SK-N-SH (cell line): ENCODE measurements around the gene RASA1.

Experiments
- EP300 ChIP-seq, 2 experiments: IDR thresholded peaks; 2 replicates each; pipeline versions ENCODE4 v1.4.0 to v1.6.1; 2012; ENCODE audit warnings: borderline replicate concordance in 1 of 2, low read depth in 1 of 2, low read length in 1 of 2
- GABPA ChIP-seq: IDR thresholded peaks from 2 replicates; pipeline ENCODE4 v1.4.0; 2012; ENCODE audit warnings: low read depth, mild to moderate bottlenecking
- POLR2AphosphoS5 ChIP-seq: IDR thresholded peaks from 2 replicates; pipeline ENCODE4 v1.6.1; 2012; ENCODE audit warnings: low read depth, low read length
- TAF1 ChIP-seq: IDR thresholded peaks from 2 replicates; pipeline ENCODE4 v1.6.1; 2012; ENCODE audit warnings: low read depth, mild to moderate bottlenecking, low read length, moderate library complexity, borderline replicate concordance
- TF ChIP-seq, protein P1 (sequence below): IDR thresholded peaks from 2 replicates; pipeline ENCODE4 v1.6.1; 2012; ENCODE audit warnings: mild to moderate bottlenecking, low read depth, low read length, moderate library complexity
- TF ChIP-seq, protein P2 (sequence below): fragments of 200-600 bp; sonication (generic); IDR thresholded peaks from 2 replicates; pipeline ENCODE4 v1.6.1; 2017; ENCODE audit warnings: antibody characterized with exemption, mild to moderate bottlenecking, moderate library complexity

DNA sequence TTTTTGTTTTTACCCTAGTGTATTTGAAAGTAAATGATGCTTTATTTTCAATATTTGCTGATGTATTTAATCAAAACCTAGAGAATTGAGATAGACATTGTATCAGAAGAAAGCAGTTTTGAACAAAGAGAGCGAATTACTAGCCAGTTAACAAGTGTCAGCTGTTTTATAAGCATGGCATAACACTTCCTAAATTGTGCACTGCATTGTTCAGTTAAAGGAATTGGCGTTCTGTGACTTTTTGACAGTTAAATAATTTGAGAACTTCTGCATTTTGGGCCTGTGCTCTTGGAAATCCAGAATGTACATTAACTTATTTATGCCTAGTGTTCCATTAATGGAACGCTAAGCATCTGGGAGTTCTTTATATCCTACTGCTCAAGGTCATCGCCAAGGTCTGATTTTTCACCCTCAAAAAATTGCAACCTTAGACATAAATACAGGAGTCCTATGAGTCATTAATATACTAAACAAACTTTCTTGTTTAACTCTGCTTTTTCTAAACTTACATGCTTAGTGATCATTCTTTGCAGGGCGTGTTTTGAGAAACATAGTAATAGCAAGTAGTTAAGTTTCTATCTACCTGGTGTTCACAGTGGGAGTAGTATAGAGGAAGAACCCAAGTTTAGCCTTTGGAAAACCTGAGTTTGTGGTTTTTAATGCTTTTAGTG, 31.1 kb downstream of the RASA1 start:
- TF ChIP-seq, protein P1, sequence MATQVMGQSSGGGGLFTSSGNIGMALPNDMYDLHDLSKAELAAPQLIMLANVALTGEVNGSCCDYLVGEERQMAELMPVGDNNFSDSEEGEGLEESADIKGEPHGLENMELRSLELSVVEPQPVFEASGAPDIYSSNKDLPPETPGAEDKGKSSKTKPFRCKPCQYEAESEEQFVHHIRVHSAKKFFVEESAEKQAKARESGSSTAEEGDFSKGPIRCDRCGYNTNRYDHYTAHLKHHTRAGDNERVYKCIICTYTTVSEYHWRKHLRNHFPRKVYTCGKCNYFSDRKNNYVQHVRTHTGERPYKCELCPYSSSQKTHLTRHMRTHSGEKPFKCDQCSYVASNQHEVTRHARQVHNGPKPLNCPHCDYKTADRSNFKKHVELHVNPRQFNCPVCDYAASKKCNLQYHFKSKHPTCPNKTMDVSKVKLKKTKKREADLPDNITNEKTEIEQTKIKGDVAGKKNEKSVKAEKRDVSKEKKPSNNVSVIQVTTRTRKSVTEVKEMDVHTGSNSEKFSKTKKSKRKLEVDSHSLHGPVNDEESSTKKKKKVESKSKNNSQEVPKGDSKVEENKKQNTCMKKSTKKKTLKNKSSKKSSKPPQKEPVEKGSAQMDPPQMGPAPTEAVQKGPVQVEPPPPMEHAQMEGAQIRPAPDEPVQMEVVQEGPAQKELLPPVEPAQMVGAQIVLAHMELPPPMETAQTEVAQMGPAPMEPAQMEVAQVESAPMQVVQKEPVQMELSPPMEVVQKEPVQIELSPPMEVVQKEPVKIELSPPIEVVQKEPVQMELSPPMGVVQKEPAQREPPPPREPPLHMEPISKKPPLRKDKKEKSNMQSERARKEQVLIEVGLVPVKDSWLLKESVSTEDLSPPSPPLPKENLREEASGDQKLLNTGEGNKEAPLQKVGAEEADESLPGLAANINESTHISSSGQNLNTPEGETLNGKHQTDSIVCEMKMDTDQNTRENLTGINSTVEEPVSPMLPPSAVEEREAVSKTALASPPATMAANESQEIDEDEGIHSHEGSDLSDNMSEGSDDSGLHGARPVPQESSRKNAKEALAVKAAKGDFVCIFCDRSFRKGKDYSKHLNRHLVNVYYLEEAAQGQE: no peak
- TF ChIP-seq EP300 (IDR thresholded peaks at IDR 0.05; ENCODE audit: borderline replicate concordance in 1 of 2, low read depth in 1 of 2, low read length in 1 of 2) (no peak), POLR2AphosphoS5 (no peak), TAF1 (no peak), GABPA (no peak)
- TF ChIP-seq, protein P2, sequence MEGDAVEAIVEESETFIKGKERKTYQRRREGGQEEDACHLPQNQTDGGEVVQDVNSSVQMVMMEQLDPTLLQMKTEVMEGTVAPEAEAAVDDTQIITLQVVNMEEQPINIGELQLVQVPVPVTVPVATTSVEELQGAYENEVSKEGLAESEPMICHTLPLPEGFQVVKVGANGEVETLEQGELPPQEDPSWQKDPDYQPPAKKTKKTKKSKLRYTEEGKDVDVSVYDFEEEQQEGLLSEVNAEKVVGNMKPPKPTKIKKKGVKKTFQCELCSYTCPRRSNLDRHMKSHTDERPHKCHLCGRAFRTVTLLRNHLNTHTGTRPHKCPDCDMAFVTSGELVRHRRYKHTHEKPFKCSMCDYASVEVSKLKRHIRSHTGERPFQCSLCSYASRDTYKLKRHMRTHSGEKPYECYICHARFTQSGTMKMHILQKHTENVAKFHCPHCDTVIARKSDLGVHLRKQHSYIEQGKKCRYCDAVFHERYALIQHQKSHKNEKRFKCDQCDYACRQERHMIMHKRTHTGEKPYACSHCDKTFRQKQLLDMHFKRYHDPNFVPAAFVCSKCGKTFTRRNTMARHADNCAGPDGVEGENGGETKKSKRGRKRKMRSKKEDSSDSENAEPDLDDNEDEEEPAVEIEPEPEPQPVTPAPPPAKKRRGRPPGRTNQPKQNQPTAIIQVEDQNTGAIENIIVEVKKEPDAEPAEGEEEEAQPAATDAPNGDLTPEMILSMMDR: no peak
